Stimulated activated CD4-positive, alpha-beta T cell treated with anti-CD3 and anti-CD28 coated beads, Interleukin-4, amount 100 ng/mL, for 48 hours (primary cell): Measurements from ENCODE around the gene CAMK2A.
"Not testable (repeated sequence)": the region's sequence is repeated elsewhere in the genome, so short reads cannot be mapped to it uniquely, and the experiment has no call there.

Experiments used
- DNase-seq, 2 donors: peaks; one replicate each; pipeline ENCODE4 v3.0.0-alpha.2; 2020; ENCODE audit warnings: low read depth in 2 of 2

Gene CAMK2A

GRCh38 chr5:150254363-150254762, 35.2 kb downstream of the CAMK2A start:
- DNase-seq, result no peak

GRCh38 chr5:150253416-150254208, 36.0 kb downstream of the CAMK2A start:
- DNase-seq, result no peak

- no peak for DNase-seq
These were observed 37.1 kb downstream of the CAMK2A start for GRCh38 chr5:150252489-150252888.

GRCh38 chr5:150251504-150251903, 38.1 kb downstream of the CAMK2A start:
- DNase-seq, result no peak

GRCh38 chr5:150249744-150250143, 39.8 kb downstream of the CAMK2A start:
- DNase-seq, result no peak

GRCh38 chr5:150248946-150249345, 40.6 kb downstream of the CAMK2A start:
- DNase-seq, result no peak

GRCh38 chr5:150248493-150248892, 41.1 kb downstream of the CAMK2A start:
- not testable (repeated sequence) for DNase-seq

GRCh38 chr5:150247726-150248125, 41.8 kb downstream of the CAMK2A start:
- DNase-seq, result no peak

- DNase-seq, result no peak
These were observed 42.7 kb downstream of the CAMK2A start for GRCh38 chr5:150246835-150247234.

GRCh38 chr5:150246429-150246828, 43.1 kb downstream of the CAMK2A start:
- DNase-seq, result no peak

GRCh38 chr5:150245808-150246207, 43.8 kb downstream of the CAMK2A start:
- DNase-seq, result no peak

- DNase-seq, result no peak
These were observed 44.3 kb downstream of the CAMK2A start for GRCh38 chr5:150245111-150245789.

GRCh38 chr5:150244209-150244608, 45.4 kb downstream of the CAMK2A start:
- DNase-seq, result no peak

GRCh38 chr5:150243590-150243989, 46.0 kb downstream of the CAMK2A start:
- DNase-seq, result no peak

GRCh38 chr5:150242251-150242894, 47.2 kb downstream of the CAMK2A start:
- DNase-seq, result no peak

- no peak for DNase-seq
These were observed 48.0 kb downstream of the CAMK2A start for GRCh38 chr5:150241298-150242160.

- no peak for DNase-seq
These were observed 49.8 kb downstream of the CAMK2A start for GRCh38 chr5:150239794-150240122.

- no peak for DNase-seq
These were observed 50.3 kb downstream of the CAMK2A start for GRCh38 chr5:150239099-150239793.

GRCh38 chr5:150238646-150239045, 50.9 kb downstream of the CAMK2A start:
- DNase-seq, result no peak

GRCh38 chr5:150236981-150237754, 52.4 kb downstream of the CAMK2A start:
- DNase-seq, result no peak

GRCh38 chr5:150236313-150236712, 53.3 kb downstream of the CAMK2A start:
- no peak for DNase-seq
